Endothelial cell of umbilical vein (primary cell): ENCODE results near the gene DUS1L. TPM values are rescaled to one million over a fixed set of nuclear protein-coding genes. Genes with fewer than 3 reads are reported as not detected.

Experiments
- BruUV-seq: library from RNA; stranded (reverse); fragments of 400-500 nt; replicated peaks from 2 replicates; lab custom pipeline; 2021; lab: Mats Ljungman, UMichigan
- CTCF ChIA-PET: fragments of 300-600, 350-600 bp; sonication (Branson Sonifier 250); formaldehyde crosslinking; loops from one replicate; lab custom pipeline; 2021; ENCODE audit warnings: antibody characterized with exemption, inconsistent platforms; lab: Charles Lee
- POLR2A ChIA-PET: fragments of 300-600, 350-600 bp; sonication (Branson Sonifier 250); formaldehyde crosslinking; loops from one replicate; lab custom pipeline; 2021; ENCODE audit warnings: antibody characterized with exemption, inconsistent platforms; lab: Charles Lee
- DNase-seq: peaks from one replicate; pipeline ENCODE4 v3.0.0-alpha.2; 2011; ENCODE audit warnings: low read depth, low spot score
- FAIRE-seq: peaks from 2 replicates; lab custom pipeline; 2011; peaks lifted over from hg19 to GRCh38; lab: Jason Lieb, UNC
- H2AFZ ChIP-seq: 2 replicates; pipeline ENCODE4 v1.6.0; 2012; ENCODE audit warnings: low read depth, low read length, control low read depth, inconsistent platforms
- H3K27ac ChIP-seq: 2 replicates; pipeline ENCODE4 v1.5.1; 2011; ENCODE audit warnings: low read depth, mild to moderate bottlenecking, control low read depth, low read length, moderate library complexity; ENCODE audit not compliant: insufficient read depth
- H3K27me3 ChIP-seq, 2 experiments: 2 replicates each; pipeline versions ENCODE4 v1.6.0 to v1.6.1; 2011; ENCODE audit warnings: low read length in 2 of 2, mixed read lengths in 1 of 2; ENCODE audit not compliant: control insufficient read depth in 2 of 2, insufficient read depth in 2 of 2
- H3K36me3 ChIP-seq, 2 experiments: 2 replicates in 1 of 2; 3 replicates in 1 of 2; pipeline ENCODE4 v1.5.1; 2011; ENCODE audit warnings: low read length in 2 of 2, mild to moderate bottlenecking in 1 of 2, moderate library complexity in 1 of 2; ENCODE audit not compliant: control insufficient read depth in 2 of 2, insufficient read depth in 2 of 2; ENCODE audit errors: extremely low read depth in 1 of 2
- H3K4me1 ChIP-seq: 3 replicates; pipeline ENCODE4 v1.5.1; 2011; ENCODE audit warnings: mild to moderate bottlenecking, low read length; ENCODE audit not compliant: control insufficient read depth, insufficient read depth; ENCODE audit errors: extremely low read depth
- H3K4me2 ChIP-seq: 2 replicates; pipeline ENCODE4 v1.6.1; 2011; ENCODE audit warnings: low read length, control low read depth, mixed read lengths; ENCODE audit not compliant: insufficient read depth
- H3K4me3 ChIP-seq, 3 experiments: fragments of 200-600 bp in 1 of 3; sonication (generic), shearing (Covaris generic) in 1 of 3; replicated peaks in 1 of 3; 2 replicates each; pipeline ENCODE4 v1.5.1; 2011 to 2016; ENCODE audit warnings: control low read depth in 3 of 3, low read length in 3 of 3, mild to moderate bottlenecking in 2 of 3, inconsistent platforms in 1 of 3, low read depth in 1 of 3, moderate library complexity in 1 of 3; ENCODE audit not compliant: insufficient read depth in 1 of 3
- H3K79me2 ChIP-seq: 2 replicates; pipeline ENCODE4 v1.6.0; 2012; ENCODE audit warnings: low read length, inconsistent platforms; ENCODE audit not compliant: control insufficient read depth, insufficient read depth
- H3K9ac ChIP-seq: replicated peaks from 2 replicates; pipeline ENCODE3; 2011; ENCODE audit warnings: low read length, control low read depth; ENCODE audit not compliant: insufficient read depth; ENCODE audit errors: extremely low read depth
- H3K9me1 ChIP-seq: replicated peaks from 3 replicates; pipeline ENCODE4 v1.6.0; 2011; ENCODE audit warnings: mild to moderate bottlenecking, low read length; ENCODE audit not compliant: control insufficient read depth, insufficient read depth; ENCODE audit errors: extremely low read depth
- H3K9me3 ChIP-seq: replicated peaks from 2 replicates; pipeline ENCODE4 v1.5.1; 2012; ENCODE audit warnings: low read length, inconsistent platforms; ENCODE audit not compliant: control insufficient read depth, insufficient read depth
- H4K20me1 ChIP-seq: replicated peaks from 2 replicates; pipeline ENCODE3; 2011; ENCODE audit warnings: mild to moderate bottlenecking, low read length; ENCODE audit not compliant: control insufficient read depth, insufficient read depth; ENCODE audit errors: extremely low read depth
- CTCF ChIP-seq, 2 donors: IDR thresholded peaks; 1 replicate in 1 of 2; 2 replicates in 1 of 2; pipeline ENCODE4 v1.5.1; 2011; ENCODE audit warnings: low read length in 2 of 2, mild to moderate bottlenecking in 2 of 2, moderate library complexity in 2 of 2, control low read depth in 1 of 2, inconsistent platforms in 1 of 2, low read depth in 1 of 2; ENCODE audit not compliant: insufficient read depth in 1 of 2; ENCODE audit errors: extremely low read depth in 1 of 2
- EZH2 ChIP-seq: IDR thresholded peaks from 2 replicates; pipeline ENCODE4 v1.6.1; 2012; ENCODE audit warnings: borderline replicate concordance, low read depth, mild to moderate bottlenecking, moderate library complexity, low read length, inconsistent platforms; ENCODE audit not compliant: severe bottlenecking
- FOS ChIP-seq: IDR thresholded peaks from 2 replicates; pipeline ENCODE4 v1.6.1; 2011; ENCODE audit warnings: mild to moderate bottlenecking, low read length, moderate library complexity, borderline replicate concordance; ENCODE audit not compliant: insufficient read depth
- GATA2 ChIP-seq: IDR thresholded peaks from 2 replicates; pipeline ENCODE4 v1.7.0; 2011; ENCODE audit warnings: low read depth, mild to moderate bottlenecking, moderate library complexity, mixed read lengths, low read length; ENCODE audit not compliant: insufficient read length, insufficient read depth
- JUN ChIP-seq: IDR thresholded peaks from 2 replicates; pipeline ENCODE4 v1.6.1; 2011; ENCODE audit warnings: borderline replicate concordance, low read depth; ENCODE audit not compliant: insufficient read length, insufficient read depth
- MAX ChIP-seq: IDR thresholded peaks from 2 replicates; pipeline ENCODE4 v1.6.1; 2011; ENCODE audit not compliant: insufficient read depth, insufficient read length
- MYC ChIP-seq: IDR thresholded peaks from one replicate; pipeline ENCODE4 v1.6.1; 2011; ENCODE audit warnings: mild to moderate bottlenecking, low read depth, low read length
- POLR2A ChIP-seq: IDR thresholded peaks from 2 replicates; pipeline ENCODE4 v1.6.1; 2012; ENCODE audit warnings: low read depth, mild to moderate bottlenecking, control low read depth, low read length
- POLR2AphosphoS5 ChIP-seq: IDR thresholded peaks from 2 replicates; pipeline ENCODE4 v1.6.1; 2012; ENCODE audit warnings: low read depth, mild to moderate bottlenecking, control low read depth, low read length, moderate library complexity; ENCODE audit not compliant: insufficient read depth
- dilution Hi-C: fragments of 300-500 bp; cut with MboI; formaldehyde crosslinking; loops from one replicate; pipeline ENCODE4 v1.15.0; 2019; ENCODE audit warnings: low sequenced_read_pairs; ENCODE audit not compliant: extremely low pct_ligation_motif_present
- intact Hi-C: fragments of 100-400 bp; cut with micrococcal nuclease; formaldehyde crosslinking; loops from one replicate; pipeline ENCODE4 v1.10.0; 2022
- polyA plus RNA-seq, 4 experiments: library from polyadenylated mRNA; depleted of rRNA in 3 of 4; stranded (reverse) in 3 of 4; unstranded in 1 of 4; fragments of >200 nt; gene quantifications; 2 replicates each; pipeline versions ENCODE4 v1.2.1 to v1.2.3, GENCODE V29; 2011 to 2012; ENCODE audit warnings: missing spikeins in 1 of 4
- total RNA-seq: library from RNA; stranded (reverse); gene quantifications from 2 replicates; pipeline ENCODE4 v1.2.3, GENCODE V29; 2021

Gene DUS1L
- total and polyA plus RNA-seq, 2 donors (not counting 3 experiments of a cell fraction or from before 2014, with no cell fraction given) = 60.1 to 92.9 TPM

- ChIA-PET POLR2A (no interaction called here), CTCF (interaction anchor here (0.8 to 1.6 kb wide), 3 partner anchors 11 to 49 kb away, joined by 3 to 7 read pairs (median 3); no protein-coding TSS in a partner anchor)
- Histone ChIP-seq H2AFZ (no peak overlapping the region), H3K4me1 (peaks cover 4% of the 10 kb centered on the region), H4K20me1 (no peaks in the 10 kb centered on the region), H3K9ac (no peak overlapping the region), H3K9me3 (no peaks in the 10 kb centered on the region), H3K4me3 (no peak overlapping the region), H3K79me2 (no peaks in the 10 kb centered on the region), H3K9me1 (no peaks in the 10 kb centered on the region), H3K36me3 (no peaks in the 10 kb centered on the region), H3K27ac (no peak overlapping the region), H3K4me2 (no peak overlapping the region), H3K27me3 (no peaks in the 10 kb centered on the region)
- DNase-seq (no peak), FAIRE-seq (no peak)
- no peak for TF ChIP-seq GATA2
- TF ChIP-seq EZH2 = no peak
- no peak for TF ChIP-seq POLR2AphosphoS5
- TF ChIP-seq MYC = no peak
- TF ChIP-seq JUN = no peak
- no peak for TF ChIP-seq MAX
- TF ChIP-seq FOS = no peak
- no peak for TF ChIP-seq CTCF (IDR thresholded peaks at IDR 0.05; ENCODE audit: extremely low read depth in 1 of 2, insufficient read depth in 1 of 2, low read depth in 1 of 2, low read length in 2 of 2)
- no peak for TF ChIP-seq POLR2A
- dilution Hi-C loops = no loop called here
- BruUV-seq = no TSS peak
- intact Hi-C loops = no loop called here
These were observed 56.6 kb downstream of the DUS1L start for GRCh38 chr17:82008941-82009405.
